Measurements from ENCODE around the gene MGAT4B. TPM values are rescaled to one million over a fixed set of nuclear protein-coding genes. Genes with fewer than 3 reads are reported as not detected.

MGAT4B gene
- total RNA-seq, 1 experiment from 2014 or later = 148 TPM

DNA sequence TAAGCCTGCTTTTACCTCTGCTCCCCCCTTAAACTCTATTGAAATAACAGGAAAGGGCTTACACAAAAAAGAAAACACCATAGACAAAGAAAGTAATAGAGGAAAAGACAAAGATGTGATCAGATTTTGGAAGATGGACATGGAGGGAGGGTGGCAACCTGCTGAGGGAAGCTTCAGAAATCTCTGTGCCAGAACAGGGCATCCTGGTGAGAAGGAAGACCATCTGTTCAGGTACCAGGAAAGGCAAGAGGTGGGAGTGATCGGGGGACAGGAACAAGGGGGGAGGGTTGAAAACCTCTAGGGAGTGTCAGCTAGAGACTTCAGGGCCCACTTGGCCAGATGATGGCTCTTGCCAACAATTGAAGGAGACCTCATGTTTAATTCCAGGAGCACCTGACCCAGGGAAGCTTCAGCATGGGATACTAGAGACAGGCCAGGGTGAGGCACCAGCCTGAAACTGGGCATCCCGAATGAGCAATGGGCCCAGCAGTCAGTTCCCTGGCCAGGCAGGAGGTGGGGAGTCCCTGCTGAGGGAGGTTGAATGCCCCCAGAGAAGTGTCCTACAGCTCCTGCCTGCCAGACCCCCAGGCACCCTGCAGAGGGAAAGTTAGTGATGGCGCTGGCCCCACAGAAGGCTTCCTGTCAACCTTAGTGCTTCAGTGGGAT, 22.2 kb upstream of the MGAT4B start:
- TF ChIP-seq CBX3 (IDR thresholded peaks at IDR 0.05; ENCODE audit: low read depth) (no peak), POLR2A (IDR thresholded peaks at IDR 0.05; ENCODE audit: borderline replicate concordance, extremely low read depth, insufficient read depth, insufficient read length) (no peak), YY1 (IDR thresholded peaks at IDR 0.05; ENCODE audit: extremely low read depth, insufficient replicate concordance, low read depth, low read length) (no peak), EZH2 (IDR thresholded peaks at IDR 0.05) (no peak), ZFX (IDR thresholded peaks at IDR 0.05) (no peak), EGR1 (IDR thresholded peaks at IDR 0.05; ENCODE audit: low read depth) (no peak), EZH2phosphoT487 (IDR thresholded peaks at IDR 0.05; ENCODE audit: borderline replicate concordance) (no peak), SIN3A (IDR thresholded peaks at IDR 0.05; ENCODE audit: low read depth) (no peak), TCF7L2 (IDR thresholded peaks at IDR 0.05; ENCODE audit: borderline replicate concordance, extremely low read depth, insufficient read depth, insufficient read length) (no peak), FOSL1 (IDR thresholded peaks at IDR 0.05; ENCODE audit: low read depth) (no peak), POLR2AphosphoS5 (IDR thresholded peaks at IDR 0.05; ENCODE audit: low read depth, low read length) (no peak), CEBPB (IDR thresholded peaks at IDR 0.05; ENCODE audit: low read depth) (no peak), ELF1 (IDR thresholded peaks at IDR 0.05; ENCODE audit: borderline replicate concordance, low read depth) (no peak), JUND (IDR thresholded peaks at IDR 0.05) (no peak), ZNF274 (IDR thresholded peaks at IDR 0.05; ENCODE audit: low read depth, low read length) (no peak)
- TF ChIP-seq, protein P1, sequence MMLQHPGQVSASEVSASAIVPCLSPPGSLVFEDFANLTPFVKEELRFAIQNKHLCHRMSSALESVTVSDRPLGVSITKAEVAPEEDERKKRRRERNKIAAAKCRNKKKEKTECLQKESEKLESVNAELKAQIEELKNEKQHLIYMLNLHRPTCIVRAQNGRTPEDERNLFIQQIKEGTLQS (IDR thresholded peaks at IDR 0.05) = no peak
- TF ChIP-seq, protein P2, sequence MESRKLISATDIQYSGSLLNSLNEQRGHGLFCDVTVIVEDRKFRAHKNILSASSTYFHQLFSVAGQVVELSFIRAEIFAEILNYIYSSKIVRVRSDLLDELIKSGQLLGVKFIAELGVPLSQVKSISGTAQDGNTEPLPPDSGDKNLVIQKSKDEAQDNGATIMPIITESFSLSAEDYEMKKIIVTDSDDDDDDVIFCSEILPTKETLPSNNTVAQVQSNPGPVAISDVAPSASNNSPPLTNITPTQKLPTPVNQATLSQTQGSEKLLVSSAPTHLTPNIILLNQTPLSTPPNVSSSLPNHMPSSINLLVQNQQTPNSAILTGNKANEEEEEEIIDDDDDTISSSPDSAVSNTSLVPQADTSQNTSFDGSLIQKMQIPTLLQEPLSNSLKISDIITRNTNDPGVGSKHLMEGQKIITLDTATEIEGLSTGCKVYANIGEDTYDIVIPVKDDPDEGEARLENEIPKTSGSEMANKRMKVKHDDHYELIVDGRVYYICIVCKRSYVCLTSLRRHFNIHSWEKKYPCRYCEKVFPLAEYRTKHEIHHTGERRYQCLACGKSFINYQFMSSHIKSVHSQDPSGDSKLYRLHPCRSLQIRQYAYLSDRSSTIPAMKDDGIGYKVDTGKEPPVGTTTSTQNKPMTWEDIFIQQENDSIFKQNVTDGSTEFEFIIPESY (IDR thresholded peaks at IDR 0.05; ENCODE audit: extremely low read depth, insufficient replicate concordance, low read length) = no peak
- TF ChIP-seq, protein P3, sequence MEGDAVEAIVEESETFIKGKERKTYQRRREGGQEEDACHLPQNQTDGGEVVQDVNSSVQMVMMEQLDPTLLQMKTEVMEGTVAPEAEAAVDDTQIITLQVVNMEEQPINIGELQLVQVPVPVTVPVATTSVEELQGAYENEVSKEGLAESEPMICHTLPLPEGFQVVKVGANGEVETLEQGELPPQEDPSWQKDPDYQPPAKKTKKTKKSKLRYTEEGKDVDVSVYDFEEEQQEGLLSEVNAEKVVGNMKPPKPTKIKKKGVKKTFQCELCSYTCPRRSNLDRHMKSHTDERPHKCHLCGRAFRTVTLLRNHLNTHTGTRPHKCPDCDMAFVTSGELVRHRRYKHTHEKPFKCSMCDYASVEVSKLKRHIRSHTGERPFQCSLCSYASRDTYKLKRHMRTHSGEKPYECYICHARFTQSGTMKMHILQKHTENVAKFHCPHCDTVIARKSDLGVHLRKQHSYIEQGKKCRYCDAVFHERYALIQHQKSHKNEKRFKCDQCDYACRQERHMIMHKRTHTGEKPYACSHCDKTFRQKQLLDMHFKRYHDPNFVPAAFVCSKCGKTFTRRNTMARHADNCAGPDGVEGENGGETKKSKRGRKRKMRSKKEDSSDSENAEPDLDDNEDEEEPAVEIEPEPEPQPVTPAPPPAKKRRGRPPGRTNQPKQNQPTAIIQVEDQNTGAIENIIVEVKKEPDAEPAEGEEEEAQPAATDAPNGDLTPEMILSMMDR (IDR thresholded peaks at IDR 0.05 in 2 of 3, conservative IDR thresholded peaks at IDR 0.05 in 1 of 3; ENCODE audit: borderline replicate concordance in 1 of 3, insufficient read depth in 1 of 3, low read depth in 2 of 3, low read length in 2 of 3) = no peak
- no peak overlapping the region for H3K9ac ChIP-seq (ENCODE audit: low read length)
- H3K36me3 ChIP-seq (ENCODE audit: control insufficient read depth in 1 of 2, insufficient read depth in 2 of 2, low read length in 2 of 2) = peaks cover 65 to 84% of the 10 kb centered on the region in 2 experiments
- no peak overlapping the region for H2AFZ ChIP-seq (ENCODE audit: low read depth, low read length, poor library complexity, severe bottlenecking)
- no TSS peak for BruUV-seq (replicated peaks)
- H3K79me2 ChIP-seq (ENCODE audit: insufficient read depth, low read length) = peaks cover 68% of the 10 kb centered on the region
- H3K4me3 ChIP-seq (replicated peaks in 1 of 2; ENCODE audit: low read depth in 1 of 2, low read length in 2 of 2) = no peak overlapping the region
- intact Hi-C loops (cut with micrococcal nuclease) = no loop called here
- no peaks in the 10 kb centered on the region for H3K9me2 ChIP-seq (ENCODE audit: insufficient read depth)
- POLR2A ChIA-PET = no interaction called here
- H3K9me3 ChIP-seq (ENCODE audit: control insufficient read depth in 1 of 2, insufficient read depth in 1 of 2, low read depth in 1 of 2, low read length in 2 of 2) = no peaks in the 10 kb centered on the region
- H4K20me1 ChIP-seq (ENCODE audit: insufficient read depth) = no peaks in the 10 kb centered on the region
- RAD21 ChIA-PET (ENCODE audit: low non-redundant PET in 1 of 2, low total read pairs in 2 of 2, uncharacterized antibody in 2 of 2, unreplicated experiment in 2 of 2) = no interaction called here
- DNase-seq (ENCODE audit: low read depth, low spot score) (no peak), ATAC-seq (no peak)
- H3K27ac ChIP-seq (ENCODE audit: low read depth, low read length) = no peak overlapping the region
- no peaks in the 10 kb centered on the region for H3K27me3 ChIP-seq (ENCODE audit: insufficient read depth, low read length)
- CTCF ChIA-PET = no interaction called here
- peaks cover 0 to 5% of the 10 kb centered on the region in 2 experiments; a peak in 2 of 4 replicates for H3K4me1 ChIP-seq (ENCODE audit: control insufficient read depth in 1 of 2, insufficient read depth in 2 of 2, low read length in 2 of 2)
- H3K4me2 ChIP-seq (ENCODE audit: low read length) = no peak overlapping the region

Measured in HCT116 (cell line).